GM23248 (cell line): ENCODE results near the gene CNFN.

Experiments
- EZH2 ChIP-seq: fragments of 200-600 bp; sonication (generic); IDR thresholded peaks from 2 replicates; pipeline ENCODE4 v1.6.1; 2018; ENCODE audit warnings: antibody characterized with exemption, mild to moderate bottlenecking; ENCODE audit not compliant: insufficient read depth, poor library complexity, severe bottlenecking
- EZH2phosphoT487 ChIP-seq: fragments of 200-600 bp; sonication (generic); IDR thresholded peaks from 2 replicates; pipeline ENCODE4 v1.6.1; 2018; ENCODE audit warnings: antibody characterized with exemption, moderate library complexity, mild to moderate bottlenecking, low read depth; ENCODE audit not compliant: insufficient read depth

DNA sequence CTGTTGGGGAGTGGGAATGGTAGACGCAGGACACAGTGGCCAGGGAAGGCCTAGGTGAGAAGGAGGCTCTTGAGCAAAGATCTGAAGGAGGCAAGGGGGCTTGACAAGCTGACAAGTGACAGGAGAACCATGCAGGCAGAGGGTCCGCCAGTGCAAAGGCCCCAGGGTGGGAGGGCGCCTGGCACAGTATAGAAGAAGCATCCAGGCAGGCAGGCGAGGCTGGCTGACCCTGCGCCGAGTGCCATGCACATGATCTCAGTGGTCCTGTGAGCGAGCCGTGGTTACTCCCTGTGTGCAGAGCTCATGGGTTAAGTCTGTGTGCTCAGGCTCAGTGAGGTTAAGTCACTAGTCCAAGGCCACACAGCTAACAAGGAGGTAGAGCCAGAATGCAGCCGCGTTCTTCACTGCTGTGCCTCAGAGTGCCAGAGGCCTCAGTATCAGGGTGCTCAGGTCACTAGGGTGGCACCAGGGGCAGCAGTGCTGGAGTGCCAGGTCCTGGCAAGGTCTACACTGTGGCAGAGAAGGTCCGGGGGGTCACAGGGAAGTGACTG is 15.2 kb downstream of the CNFN start:
- no peak for TF ChIP-seq EZH2phosphoT487
- TF ChIP-seq EZH2: no peak
